Measurements from ENCODE around the gene SNX25.

- TF ChIP-seq CTCF (IDR thresholded peaks at IDR 0.05) = no peak
- TF ChIP-seq POLR2A (IDR thresholded peaks at IDR 0.05) = no peak
These were observed 26.6 kb downstream of the SNX25 start for GRCh38 chr4:185235843-185236503.

All from Peyer's patch (tissue), 4 donors.